ENCODE measurements around the gene HTT. TPM values are rescaled to one million over a fixed set of nuclear protein-coding genes. Genes with fewer than 3 reads are reported as not detected.

The HTT gene
- total RNA-seq, 2 experiments from 2014 or later: 72.0 to 83.7 TPM

DNA sequence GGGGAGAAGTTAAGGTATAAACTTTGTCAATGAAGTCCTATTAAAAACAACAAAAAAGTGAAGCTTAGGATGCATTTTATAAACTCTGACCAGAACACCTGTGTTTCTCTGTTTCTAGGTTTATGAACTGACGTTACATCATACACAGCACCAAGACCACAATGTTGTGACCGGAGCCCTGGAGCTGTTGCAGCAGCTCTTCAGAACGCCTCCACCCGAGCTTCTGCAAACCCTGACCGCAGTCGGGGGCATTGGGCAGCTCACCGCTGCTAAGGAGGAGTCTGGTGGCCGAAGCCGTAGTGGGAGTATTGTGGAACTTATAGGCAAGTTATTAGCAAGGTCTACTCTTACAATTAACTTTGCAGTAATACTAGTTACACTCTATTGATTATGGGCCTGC lies 46.6 kb downstream of the HTT start:
- no peaks in the 10 kb centered on the region for H3K9me3 Mint-ChIP-seq
- no peak for DNase-seq
- no peak overlapping the region for H3K27ac Mint-ChIP-seq
- CTCF ChIA-PET: interaction anchor here (1.4 kb wide), 2 partner anchors 11 to 14 kb away, joined by 3 read pairs; no protein-coding TSS in a partner anchor
- H3K36me3 Mint-ChIP-seq (ENCODE audit: low read depth): peaks cover 30% of the 10 kb centered on the region
- H3K4me3 Mint-ChIP-seq: no peak overlapping the region
- POLR2A ChIA-PET: no interaction called here
- H3K27me3 Mint-ChIP-seq: no peaks in the 10 kb centered on the region
- H3K4me1 Mint-ChIP-seq: peaks cover 15% of the 10 kb centered on the region

DNA sequence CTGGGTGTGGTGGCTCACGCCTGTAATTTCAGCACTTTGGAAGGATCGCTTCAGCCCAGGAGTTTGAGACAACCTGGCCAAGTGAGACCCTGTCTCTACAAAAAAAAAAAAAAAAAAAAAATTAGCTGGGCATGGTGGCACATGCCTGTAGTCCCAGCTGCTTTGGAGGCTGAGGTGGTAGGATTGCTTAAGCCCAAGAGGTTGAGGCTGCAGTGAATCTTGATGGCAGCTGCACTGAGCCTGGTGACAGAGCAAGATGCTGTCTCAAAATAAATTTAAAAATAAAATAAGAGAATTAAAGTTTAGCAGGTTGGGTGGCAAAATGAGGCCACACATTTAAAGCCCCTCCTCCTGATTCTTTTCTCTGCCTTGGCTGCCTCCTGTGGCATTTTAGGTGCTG lies 47.1 kb downstream of the HTT start:
- Mint-ChIP-seq H3K27me3 (no peaks in the 10 kb centered on the region), H3K4me3 (no peak overlapping the region), H3K36me3 (ENCODE audit: low read depth) (peaks cover 27% of the 10 kb centered on the region), H3K4me1 (peaks cover 15% of the 10 kb centered on the region), H3K9me3 (no peaks in the 10 kb centered on the region), H3K27ac (no peak overlapping the region)
- POLR2A ChIA-PET: no interaction called here
- no peak for DNase-seq
- CTCF ChIA-PET: interaction anchor here (0.8 to 1.4 kb wide), 2 partner anchors 12 to 79 kb away, joined by 3 to 4 read pairs; no protein-coding TSS in a partner anchor

DNA sequence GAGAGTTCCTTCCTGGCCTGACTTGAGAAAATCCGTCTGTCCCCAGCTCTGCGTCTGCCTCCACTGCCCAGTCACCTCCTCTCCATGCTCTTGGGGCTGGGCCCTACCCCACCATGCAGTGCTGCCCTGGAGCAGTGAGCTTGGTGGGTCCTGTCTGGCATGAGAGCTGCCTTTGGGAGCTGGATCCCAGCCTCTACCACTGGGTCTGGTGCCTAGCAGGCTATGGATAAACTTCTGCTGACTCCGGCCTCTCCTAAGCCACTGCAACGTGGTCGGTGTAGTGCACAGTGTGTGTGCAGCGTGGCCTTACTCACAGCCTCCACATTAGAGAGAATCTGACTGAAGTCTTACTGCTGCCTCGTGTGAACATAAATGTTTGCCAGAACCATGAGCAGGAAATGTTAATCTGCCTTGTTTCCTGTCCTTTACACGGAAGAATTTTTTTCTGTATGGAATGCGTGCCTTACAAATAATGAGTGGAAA lies 47.6 kb downstream of the HTT start:
- Mint-ChIP-seq H3K4me1 (peaks cover 15% of the 10 kb centered on the region), H3K27ac (peak overlapping the region; percentile 74), H3K27me3 (no peaks in the 10 kb centered on the region), H3K4me3 (no peak overlapping the region), H3K36me3 (ENCODE audit: low read depth) (peaks cover 28% of the 10 kb centered on the region), H3K9me3 (no peaks in the 10 kb centered on the region)
- no peak for DNase-seq
- POLR2A ChIA-PET: no interaction called here
- CTCF ChIA-PET: interaction anchor here (0.5 to 1.4 kb wide), 5 partner anchors 10 to 124 kb away, joined by 3 to 6 read pairs (median 4); no protein-coding TSS in a partner anchor

DNA sequence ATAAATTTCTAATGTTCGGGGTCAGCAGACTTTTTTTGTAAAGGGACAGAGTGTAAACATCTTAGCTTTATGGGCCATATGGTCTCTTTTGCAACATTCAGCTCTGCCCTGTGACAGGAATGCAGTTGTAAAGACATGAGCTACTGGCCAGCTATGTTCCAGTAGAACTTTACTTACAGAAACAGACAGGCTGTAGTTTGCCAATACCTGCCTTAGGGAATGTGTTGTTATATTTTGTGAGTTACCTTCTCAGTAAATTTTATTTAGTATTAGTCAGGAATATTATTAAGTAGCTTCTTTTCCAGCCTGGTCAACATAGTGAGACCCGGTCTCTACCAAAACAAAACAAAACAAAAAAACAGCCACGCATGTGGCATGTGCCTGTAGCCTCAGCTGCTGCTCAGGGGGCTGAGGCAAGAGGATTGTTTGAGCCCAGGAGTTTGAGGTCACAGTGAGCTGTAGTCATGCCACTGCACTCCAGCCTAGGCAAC lies 48.7 kb downstream of the HTT start:
- ChIA-PET POLR2A (no interaction called here), CTCF (interaction anchor here (0.6 to 2.0 kb wide), 4 partner anchors 11 to 128 kb away, joined by 4 to 6 read pairs (median 5); no protein-coding TSS in a partner anchor)
- H3K27me3 Mint-ChIP-seq: no peaks in the 10 kb centered on the region
- DNase-seq: no peak
- peaks cover 15% of the 10 kb centered on the region for H3K4me1 Mint-ChIP-seq
- no peak overlapping the region for H3K4me3 Mint-ChIP-seq
- no peak overlapping the region for H3K27ac Mint-ChIP-seq
- peaks cover 32% of the 10 kb centered on the region for H3K36me3 Mint-ChIP-seq (ENCODE audit: low read depth)
- H3K9me3 Mint-ChIP-seq: no peaks in the 10 kb centered on the region

DNA sequence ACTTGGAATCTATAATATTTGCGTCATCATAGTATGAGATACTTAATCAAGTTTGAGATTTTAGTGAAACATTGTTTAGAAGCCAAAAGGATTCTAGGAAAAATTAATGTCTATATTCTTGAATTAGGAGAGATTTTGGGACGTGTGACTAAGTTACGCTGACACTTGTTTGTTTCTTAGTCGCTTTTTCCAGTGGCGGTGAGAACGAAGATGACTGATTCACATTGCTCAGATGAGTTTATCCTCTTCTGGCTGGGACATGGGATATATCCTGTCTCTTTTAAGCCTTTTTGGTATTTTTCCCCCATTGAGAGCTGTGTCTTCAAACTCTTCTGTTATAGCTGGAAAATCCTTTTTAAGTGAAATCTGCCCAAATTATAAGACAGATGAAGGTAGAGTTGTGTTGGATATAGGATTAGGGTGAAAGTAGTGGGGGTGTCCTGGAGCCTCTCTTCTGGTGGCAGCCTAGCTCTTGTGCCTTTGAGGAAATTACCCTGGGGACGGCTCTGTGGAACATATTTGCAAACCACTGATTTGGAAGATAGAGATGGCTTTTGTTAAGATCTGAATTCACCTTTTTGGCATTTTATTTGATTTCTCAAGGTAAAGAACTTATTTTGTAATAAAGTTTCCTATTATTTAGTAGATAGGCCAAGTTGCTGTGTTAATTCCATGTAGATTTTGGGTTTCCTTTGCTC lies 49.7 kb downstream of the HTT start:
- Mint-ChIP-seq H3K36me3 (ENCODE audit: low read depth) (peaks cover 38% of the 10 kb centered on the region), H3K27me3 (no peaks in the 10 kb centered on the region), H3K27ac (no peak overlapping the region), H3K4me3 (no peak overlapping the region), H3K9me3 (no peaks in the 10 kb centered on the region), H3K4me1 (peaks cover 15% of the 10 kb centered on the region)
- no peak for DNase-seq
- ChIA-PET CTCF (interaction anchor here (2.0 kb wide), 1 partner anchor 17 kb away, joined by 6 read pairs; no protein-coding TSS in a partner anchor), POLR2A (no interaction called here)

DNA sequence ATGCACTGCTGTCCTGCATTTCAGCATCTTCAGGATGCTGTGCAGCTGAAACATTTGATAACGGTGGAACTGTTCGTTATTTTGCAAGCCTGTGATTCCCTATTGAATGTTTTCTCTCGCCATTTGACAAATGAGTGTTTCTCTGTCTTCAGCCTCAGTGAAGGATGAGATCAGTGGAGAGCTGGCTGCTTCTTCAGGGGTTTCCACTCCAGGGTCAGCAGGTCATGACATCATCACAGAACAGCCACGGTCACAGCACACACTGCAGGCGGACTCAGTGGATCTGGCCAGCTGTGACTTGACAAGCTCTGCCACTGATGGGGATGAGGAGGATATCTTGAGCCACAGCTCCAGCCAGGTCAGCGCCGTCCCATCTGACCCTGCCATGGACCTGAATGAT lies 52.6 kb downstream of the HTT start:
- no peak overlapping the region for H3K27ac Mint-ChIP-seq
- H3K9me3 Mint-ChIP-seq: no peaks in the 10 kb centered on the region
- ChIA-PET POLR2A (no interaction called here), CTCF (interaction anchor here (0.6 to 1.3 kb wide), 3 partner anchors 15 to 284 kb away, joined by 3 to 4 read pairs (median 3); no protein-coding TSS in a partner anchor)
- peaks cover 50% of the 10 kb centered on the region for H3K36me3 Mint-ChIP-seq (ENCODE audit: low read depth)
- H3K4me3 Mint-ChIP-seq: no peak overlapping the region
- no peaks in the 10 kb centered on the region for H3K27me3 Mint-ChIP-seq
- DNase-seq: no peak
- peaks cover 14% of the 10 kb centered on the region for H3K4me1 Mint-ChIP-seq

DNA sequence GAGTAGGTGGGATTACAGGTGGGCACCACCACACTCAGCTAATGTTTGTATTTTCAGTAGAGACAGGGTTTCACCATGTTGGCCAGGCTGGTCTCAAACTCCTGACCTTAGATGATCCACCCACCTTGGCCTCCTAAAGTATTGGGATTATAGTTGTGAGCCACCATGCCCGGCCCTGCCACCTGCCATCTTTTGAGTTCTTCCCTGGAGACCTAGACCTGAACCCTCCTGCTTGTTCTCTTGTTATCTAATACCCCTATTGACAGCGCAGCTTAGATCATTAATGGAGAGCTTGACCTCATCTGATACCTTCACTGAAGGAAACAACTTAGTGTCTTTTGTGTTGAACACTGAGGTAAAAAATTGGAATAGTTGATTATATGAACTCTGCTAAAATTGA lies 53.6 kb downstream of the HTT start:
- H3K27ac Mint-ChIP-seq: no peak overlapping the region
- ChIA-PET POLR2A (no interaction called here), CTCF (no interaction called here)
- H3K4me3 Mint-ChIP-seq: no peak overlapping the region
- peaks cover 6% of the 10 kb centered on the region for H3K4me1 Mint-ChIP-seq
- DNase-seq: no peak
- peaks cover 52% of the 10 kb centered on the region for H3K36me3 Mint-ChIP-seq (ENCODE audit: low read depth)
- H3K9me3 Mint-ChIP-seq: no peaks in the 10 kb centered on the region
- no peaks in the 10 kb centered on the region for H3K27me3 Mint-ChIP-seq

DNA sequence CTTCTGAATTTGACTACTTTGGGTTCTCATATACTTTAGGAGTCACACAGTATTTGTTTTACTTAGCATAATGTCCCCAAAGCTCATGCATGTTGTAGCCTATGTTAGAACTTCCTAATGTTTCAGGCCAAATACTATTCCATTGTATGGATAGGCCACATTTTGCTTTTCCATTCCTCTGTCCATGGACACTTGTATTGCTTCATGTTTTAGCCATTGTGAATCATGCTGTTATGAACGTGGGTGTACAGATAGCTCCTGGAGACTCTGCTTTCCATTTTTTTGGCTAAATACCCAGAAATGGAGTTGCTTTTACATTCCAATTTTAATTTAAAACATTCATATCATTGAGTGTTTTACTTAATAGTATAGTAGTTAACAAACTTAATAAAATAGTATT lies 54.5 kb downstream of the HTT start:
- peaks cover 6% of the 10 kb centered on the region for H3K4me1 Mint-ChIP-seq
- CTCF ChIA-PET: interaction anchor here (1.4 kb wide), 1 partner anchor 12 kb away, joined by 4 read pairs; no protein-coding TSS in a partner anchor
- no peak for DNase-seq
- H3K36me3 Mint-ChIP-seq (ENCODE audit: low read depth): peaks cover 55% of the 10 kb centered on the region
- H3K9me3 Mint-ChIP-seq: no peaks in the 10 kb centered on the region
- POLR2A ChIA-PET: no interaction called here
- H3K4me3 Mint-ChIP-seq: no peak overlapping the region
- no peak overlapping the region for H3K27ac Mint-ChIP-seq
- H3K27me3 Mint-ChIP-seq: no peaks in the 10 kb centered on the region

DNA sequence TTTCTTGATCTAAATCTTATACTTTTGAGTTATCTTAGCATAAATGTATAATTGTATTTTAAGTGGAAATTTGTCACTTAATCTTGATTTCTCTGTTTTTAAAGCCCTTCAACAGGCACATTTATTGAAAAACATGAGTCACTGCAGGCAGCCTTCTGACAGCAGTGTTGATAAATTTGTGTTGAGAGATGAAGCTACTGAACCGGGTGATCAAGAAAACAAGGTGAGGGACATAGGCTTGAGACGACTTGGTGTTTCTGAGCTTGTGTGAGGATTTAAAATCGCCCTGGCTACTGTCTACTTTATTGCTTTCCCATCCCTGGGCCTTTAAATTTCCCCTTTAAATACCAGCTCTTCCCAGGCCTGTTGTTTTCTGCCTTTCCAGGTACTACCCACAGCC lies 55.7 kb downstream of the HTT start:
- H3K27me3 Mint-ChIP-seq: no peaks in the 10 kb centered on the region
- no peak overlapping the region for H3K4me3 Mint-ChIP-seq
- CTCF ChIA-PET: no interaction called here
- POLR2A ChIA-PET: no interaction called here
- no peaks in the 10 kb centered on the region for H3K9me3 Mint-ChIP-seq
- DNase-seq: no peak
- peaks cover 6% of the 10 kb centered on the region for H3K4me1 Mint-ChIP-seq
- peak overlapping the region; percentile 3 for H3K27ac Mint-ChIP-seq
- H3K36me3 Mint-ChIP-seq (ENCODE audit: low read depth): peaks cover 55% of the 10 kb centered on the region

DNA sequence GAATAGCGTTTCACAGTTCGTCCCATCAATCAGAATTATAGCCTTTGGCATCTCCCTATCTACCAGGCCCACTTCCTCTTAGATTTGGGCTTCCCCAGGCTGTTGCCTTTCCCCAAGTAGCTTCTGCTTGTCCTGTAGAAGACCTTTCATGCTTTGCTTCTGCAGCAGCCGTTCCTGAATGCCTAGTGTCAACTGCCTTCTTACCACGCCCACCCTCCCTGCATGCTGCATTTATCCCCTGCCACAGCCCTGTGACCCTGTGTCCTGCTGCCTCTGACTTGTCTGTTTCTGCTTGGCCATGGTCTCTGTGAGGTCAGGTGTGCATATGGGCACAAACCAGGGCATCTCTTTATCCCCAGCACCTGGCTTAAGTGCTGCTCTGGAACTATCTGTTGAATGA lies 56.3 kb downstream of the HTT start:
- Mint-ChIP-seq H3K27me3 (no peaks in the 10 kb centered on the region), H3K27ac (no peak overlapping the region), H3K9me3 (no peaks in the 10 kb centered on the region), H3K4me1 (peaks cover 6% of the 10 kb centered on the region), H3K36me3 (ENCODE audit: low read depth) (peaks cover 56% of the 10 kb centered on the region), H3K4me3 (no peak overlapping the region)
- no peak for DNase-seq
- CTCF ChIA-PET: no interaction called here
- POLR2A ChIA-PET: no interaction called here

DNA sequence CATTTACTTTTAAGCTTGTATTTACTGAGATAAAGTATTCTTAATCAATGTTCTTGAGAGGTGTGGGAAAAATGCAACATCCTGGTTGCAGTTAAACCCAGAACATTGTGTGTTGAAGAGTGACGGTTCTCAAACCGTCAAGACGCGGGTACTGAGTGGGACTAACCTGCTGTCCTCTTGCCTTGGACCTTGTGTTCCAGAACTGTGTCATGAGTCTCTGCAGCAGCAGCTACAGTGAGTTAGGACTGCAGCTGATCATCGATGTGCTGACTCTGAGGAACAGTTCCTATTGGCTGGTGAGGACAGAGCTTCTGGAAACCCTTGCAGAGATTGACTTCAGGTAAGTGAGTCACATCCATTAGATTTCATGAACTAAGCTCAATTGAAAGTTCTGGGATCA lies 59.7 kb downstream of the HTT start:
- H3K4me3 Mint-ChIP-seq: no peak overlapping the region
- peaks cover 49% of the 10 kb centered on the region for H3K36me3 Mint-ChIP-seq (ENCODE audit: low read depth)
- H3K27me3 Mint-ChIP-seq: no peaks in the 10 kb centered on the region
- H3K27ac Mint-ChIP-seq: no peak overlapping the region
- POLR2A ChIA-PET: no interaction called here
- CTCF ChIA-PET: interaction anchor here (1.2 to 1.6 kb wide), 2 partner anchors 25 kb away, joined by 4 to 5 read pairs; no protein-coding TSS in a partner anchor
- no peak for DNase-seq
- no peaks in the 10 kb centered on the region for H3K9me3 Mint-ChIP-seq
- H3K4me1 Mint-ChIP-seq: peaks cover 6% of the 10 kb centered on the region

DNA sequence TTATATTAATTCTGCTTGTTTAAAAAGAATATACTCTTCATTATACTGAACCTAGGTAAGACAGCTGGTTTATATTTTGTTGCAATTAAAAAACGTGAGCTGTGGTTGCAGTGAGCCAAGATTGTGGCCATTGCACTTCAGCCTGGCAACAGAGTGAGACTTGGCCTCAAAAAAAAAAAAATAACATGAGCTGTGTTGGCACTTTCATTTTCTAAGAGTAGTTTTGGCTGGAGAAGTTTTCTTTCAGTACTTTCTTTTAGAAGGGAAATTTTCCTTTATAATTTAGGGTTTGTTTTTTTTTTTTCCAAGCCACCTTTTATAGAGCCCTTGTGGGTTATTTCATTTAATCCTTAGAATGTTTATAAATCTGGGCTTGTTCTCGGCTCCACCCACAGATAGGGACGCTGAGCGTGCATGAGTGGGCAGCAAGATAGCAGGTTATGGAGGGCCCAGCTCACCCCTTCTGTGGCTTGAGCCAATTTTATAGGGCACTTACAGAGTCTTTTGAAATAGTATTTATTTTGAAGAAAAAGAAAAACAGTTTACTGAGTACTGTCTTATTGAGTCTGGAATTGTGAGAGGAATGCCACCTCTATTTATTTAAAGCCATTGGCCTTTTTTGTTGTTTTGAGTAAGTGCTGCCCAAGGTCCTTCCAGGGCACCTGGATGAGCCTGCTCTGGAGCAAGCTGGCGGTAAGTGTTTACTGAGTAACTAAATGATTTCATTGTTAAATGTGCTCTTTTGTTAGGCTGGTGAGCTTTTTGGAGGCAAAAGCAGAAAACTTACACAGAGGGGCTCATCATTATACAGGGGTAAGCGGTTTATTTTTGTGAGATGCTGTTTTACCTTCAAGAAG lies 60.9 kb downstream of the HTT start:
- Mint-ChIP-seq H3K4me3 (no peak overlapping the region), H3K27ac (peak overlapping the region; percentile 46), H3K27me3 (no peaks in the 10 kb centered on the region), H3K9me3 (no peaks in the 10 kb centered on the region), H3K4me1 (peaks cover 6% of the 10 kb centered on the region), H3K36me3 (ENCODE audit: low read depth) (peaks cover 45% of the 10 kb centered on the region)
- POLR2A ChIA-PET: interaction anchor here (0.6 kb wide), 1 partner anchor 37 kb away, joined by 3 read pairs; no protein-coding TSS in a partner anchor
- CTCF ChIA-PET: interaction anchor here (0.7 to 1.6 kb wide), 5 partner anchors 9 to 390 kb away, joined by 3 to 8 read pairs (median 4); no protein-coding TSS in a partner anchor
- DNase-seq: no peak

DNA sequence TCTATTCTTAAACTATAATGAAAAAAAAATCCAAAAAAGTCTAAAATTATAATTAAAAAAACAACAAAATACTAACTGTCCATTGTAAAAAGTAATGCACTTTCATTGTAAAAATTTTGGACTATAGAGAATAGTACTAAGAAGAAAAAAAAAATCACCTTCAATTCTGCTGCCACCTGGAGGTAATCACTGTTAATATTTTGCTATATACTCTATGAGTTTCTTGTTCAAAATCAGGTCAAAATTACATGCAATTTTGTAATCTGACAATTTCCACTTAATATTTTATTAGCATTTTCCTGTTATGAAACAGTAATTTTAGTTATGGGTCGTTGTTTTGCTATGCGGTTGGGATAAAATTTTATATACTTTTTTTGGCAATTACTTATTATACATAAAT lies 62.0 kb downstream of the HTT start:
- H3K9me3 Mint-ChIP-seq: no peaks in the 10 kb centered on the region
- no peak overlapping the region for H3K27ac Mint-ChIP-seq
- no peak for DNase-seq
- peaks cover 37% of the 10 kb centered on the region for H3K36me3 Mint-ChIP-seq (ENCODE audit: low read depth)
- CTCF ChIA-PET: interaction anchor here (0.6 kb wide), 1 partner anchor 259 kb away, joined by 3 read pairs; no protein-coding TSS in a partner anchor
- no peaks in the 10 kb centered on the region for H3K4me1 Mint-ChIP-seq
- POLR2A ChIA-PET: no interaction called here
- H3K27me3 Mint-ChIP-seq: no peaks in the 10 kb centered on the region
- H3K4me3 Mint-ChIP-seq: no peak overlapping the region
